22Rv1 (cell line): ENCODE measurements around the gene CCND3.

ENCODE experiments used
- H3K27ac ChIP-seq: fragments of 450-650 bp; 2 replicates; pipeline ENCODE4 v1.5.1; 2017
- CTCF ChIP-seq: fragments of 450-650 bp; IDR thresholded peaks from 2 replicates; pipeline ENCODE4 v1.5.1; 2017; ENCODE audit warnings: mild to moderate bottlenecking
- ZFX ChIP-seq: fragments of 450-650 bp; IDR thresholded peaks from 2 replicates; pipeline ENCODE4 v1.6.1; 2017; ENCODE audit warnings: antibody characterized with exemption, borderline replicate concordance

The CCND3 gene

DNA sequence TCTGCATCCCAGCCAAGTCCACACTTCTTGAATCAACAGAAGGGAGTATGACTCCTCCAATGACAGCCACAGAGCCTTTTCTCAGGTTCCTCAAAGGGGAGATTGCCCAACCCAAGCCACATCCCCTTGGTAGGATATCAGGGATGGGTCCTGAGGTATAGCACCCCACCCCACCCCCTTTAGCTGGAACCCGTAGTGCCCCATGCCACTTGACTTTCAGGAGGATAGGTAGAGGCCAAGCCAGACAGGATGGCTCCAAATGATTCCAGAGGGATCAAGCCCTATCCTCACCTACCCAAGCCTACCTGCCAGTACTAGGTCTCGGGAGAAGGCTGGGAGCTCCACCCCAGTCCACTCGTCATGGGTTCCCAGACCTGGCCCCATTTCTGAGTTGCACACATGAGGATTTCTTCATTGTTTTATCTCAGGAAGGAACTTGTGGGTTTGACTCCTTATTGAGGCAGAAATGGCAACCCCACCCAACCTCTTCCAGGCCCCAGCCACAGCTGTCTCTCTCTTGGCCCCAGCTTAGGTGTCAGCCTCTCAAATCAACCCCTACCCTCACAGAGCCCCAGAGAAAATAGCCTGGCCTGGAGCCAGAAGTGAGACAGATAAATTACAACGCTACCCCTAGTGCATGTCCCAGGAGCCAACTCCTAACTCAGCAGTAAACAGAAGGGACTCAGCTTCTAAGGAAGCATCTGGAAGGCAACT is 3.6 kb downstream of the CCND3 start:
- no peak overlapping the region for H3K27ac ChIP-seq
- TF ChIP-seq CTCF (no peak), ZFX (no peak)

- no peak overlapping the region for H3K27ac ChIP-seq
These were observed 4.1 kb downstream of the CCND3 start for GRCh38 chr6:41937472-41937860.

DNA sequence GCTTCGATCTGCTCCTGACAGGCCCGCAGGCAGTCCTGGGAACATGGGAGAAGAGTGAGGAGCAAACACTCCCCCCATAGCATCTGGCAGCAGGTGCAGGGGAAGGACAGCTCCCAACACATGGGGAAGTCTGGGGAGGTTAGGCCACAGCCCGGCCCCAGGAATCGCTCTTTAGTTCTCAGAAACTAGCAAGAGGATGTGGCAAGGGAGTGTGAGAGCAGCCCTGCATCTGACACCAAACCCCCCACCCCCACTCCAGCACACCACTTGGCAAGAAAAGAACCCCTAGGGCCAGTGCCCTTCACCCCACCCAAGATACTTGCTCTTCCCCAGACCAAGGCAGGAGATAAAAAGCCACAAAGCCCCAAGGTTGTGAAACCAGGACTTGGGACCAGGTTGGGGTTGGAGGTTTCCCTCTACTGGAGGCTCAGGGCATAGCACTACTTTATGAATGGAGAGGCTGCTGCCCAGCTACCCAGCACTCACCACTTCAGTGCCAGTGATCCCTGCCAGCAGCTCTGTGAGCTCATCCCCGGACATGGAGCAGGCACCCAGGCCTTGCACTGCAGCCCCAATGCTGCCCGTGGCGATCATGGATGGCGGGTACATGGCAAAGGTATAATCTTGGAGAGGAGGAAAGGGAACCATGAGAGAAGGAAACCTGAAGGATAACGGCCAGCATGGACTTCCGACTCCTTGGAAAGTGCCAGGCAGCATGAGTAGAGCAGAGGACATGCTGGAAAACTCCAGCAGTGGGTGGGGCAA is 5.4 kb downstream of the CCND3 start:
- no peak overlapping the region; the same call in 1 of the 2 replicates for H3K27ac ChIP-seq
- TF ChIP-seq CTCF (peak; percentile 88), ZFX (no peak)

More at GRCh38 chr6:41937472-41937860, 4.1 kb downstream of the CCND3 start:
- no peak for TF ChIP-seq ZFX
- no peak for TF ChIP-seq CTCF

DNA sequence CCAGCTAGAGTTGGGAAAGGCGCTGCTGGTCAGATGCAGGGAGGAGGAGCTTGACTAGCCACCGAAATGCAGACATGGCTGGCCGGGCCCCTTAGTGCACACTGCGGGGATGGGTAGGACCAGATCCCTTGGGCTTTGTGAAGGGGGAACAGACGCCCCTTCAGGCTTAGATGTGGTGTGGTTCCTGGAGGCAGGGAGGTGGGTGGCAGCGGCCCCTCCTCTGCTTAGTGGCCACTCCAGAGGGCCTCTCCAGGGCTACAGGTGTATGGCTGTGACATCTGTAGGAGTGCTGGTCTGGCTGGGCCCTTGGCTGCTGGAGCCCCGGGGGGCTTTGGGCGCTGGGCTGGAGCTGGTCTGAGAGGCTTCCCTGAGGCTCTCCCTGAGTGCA is 5.9 kb downstream of the CCND3 start:
- no peak overlapping the region; the same call in 1 of the 2 replicates for H3K27ac ChIP-seq
- no peak for TF ChIP-seq CTCF
- no peak for TF ChIP-seq ZFX

GRCh38 chr6:41935193-41935574 is 6.4 kb downstream of the CCND3 start:
- no peak for TF ChIP-seq CTCF
- TF ChIP-seq ZFX = no peak
- no peak overlapping the region for H3K27ac ChIP-seq

- no peak for TF ChIP-seq CTCF
- TF ChIP-seq ZFX = no peak
- no peak overlapping the region for H3K27ac ChIP-seq
These were observed 7.1 kb downstream of the CCND3 start for GRCh38 chr6:41934278-41935192.
